Measurements from ENCODE around the gene CEP89.
"Not testable (repeated sequence)": the region's sequence is repeated elsewhere in the genome, so short reads cannot be mapped to it uniquely, and the experiment has no call there.

The CEP89 gene

GRCh38 chr19:32857584-32857983 lies 114.2 kb downstream of the CEP89 start:
- H3K4me3 ChIP-seq = no peak overlapping the region
- no peaks in the 10 kb centered on the region for H3K9me3 ChIP-seq
- no peak for DNase-seq (ENCODE audit: low spot score in 2 of 2)
- no peaks in the 10 kb centered on the region for H3K27me3 ChIP-seq (ENCODE audit: low read depth)
- no peaks in the 10 kb centered on the region for H3K4me1 ChIP-seq
- in situ Hi-C loops (cut with MboI; ENCODE audit: low sequenced_read_pairs) = no loop called here
- H3K36me3 ChIP-seq (replicated peaks) = no peaks in the 10 kb centered on the region

GRCh38 chr19:32856818-32857217 lies 114.9 kb downstream of the CEP89 start:
- H3K9me3 ChIP-seq; DNase-seq (ENCODE audit: low spot score in 2 of 2); in situ Hi-C loops (cut with MboI; ENCODE audit: low sequenced_read_pairs); H3K4me3 ChIP-seq; H3K36me3 ChIP-seq (replicated peaks); H3K4me1 ChIP-seq; H3K27me3 ChIP-seq (ENCODE audit: low read depth): not testable (repeated sequence)

GRCh38 chr19:32852216-32852615 lies 119.5 kb downstream of the CEP89 start:
- H3K9me3 ChIP-seq = no peaks in the 10 kb centered on the region
- DNase-seq (ENCODE audit: low spot score in 2 of 2) = no peak
- in situ Hi-C loops (cut with MboI; ENCODE audit: low sequenced_read_pairs) = no loop called here

GRCh38 chr19:32848035-32848434 lies 123.7 kb downstream of the CEP89 start:
- H3K36me3 ChIP-seq (replicated peaks); H3K9me3 ChIP-seq; DNase-seq (ENCODE audit: low spot score in 2 of 2); H3K4me3 ChIP-seq; H3K27me3 ChIP-seq (ENCODE audit: low read depth); in situ Hi-C loops (cut with MboI; ENCODE audit: low sequenced_read_pairs); H3K4me1 ChIP-seq: not testable (repeated sequence)

More at GRCh38 chr19:32852216-32852615, 119.5 kb downstream of the CEP89 start:
- H3K4me1 ChIP-seq = no peaks in the 10 kb centered on the region
- no peaks in the 10 kb centered on the region for H3K27me3 ChIP-seq (ENCODE audit: low read depth)
- no peak overlapping the region for H3K4me3 ChIP-seq
- H3K36me3 ChIP-seq (replicated peaks) = no peaks in the 10 kb centered on the region

GRCh38 chr19:32843716-32844245 lies 128.0 kb downstream of the CEP89 start:
- DNase-seq (ENCODE audit: low spot score in 2 of 2) = no peak
- Histone ChIP-seq H3K9me3 (no peaks in the 10 kb centered on the region), H3K4me1 (no peaks in the 10 kb centered on the region), H3K4me3 (no peak overlapping the region), H3K27me3 (ENCODE audit: low read depth) (no peaks in the 10 kb centered on the region), H3K36me3 (replicated peaks) (no peaks in the 10 kb centered on the region)
- in situ Hi-C loops (cut with MboI; ENCODE audit: low sequenced_read_pairs) = no loop called here

- Histone ChIP-seq H3K4me1 (no peaks in the 10 kb centered on the region), H3K27me3 (ENCODE audit: low read depth) (no peaks in the 10 kb centered on the region), H3K36me3 (replicated peaks) (no peaks in the 10 kb centered on the region), H3K4me3 (no peak overlapping the region), H3K9me3 (no peaks in the 10 kb centered on the region)
- in situ Hi-C loops (cut with MboI; ENCODE audit: low sequenced_read_pairs) = no loop called here
- no peak for DNase-seq (ENCODE audit: low spot score in 2 of 2)
Observed at GRCh38 chr19:32842061-32842460, 129.7 kb downstream of the CEP89 start.

- no peak for DNase-seq (ENCODE audit: low spot score in 2 of 2)
- no peak overlapping the region for H3K4me3 ChIP-seq
- H3K9me3 ChIP-seq = no peaks in the 10 kb centered on the region
- H3K4me1 ChIP-seq = no peaks in the 10 kb centered on the region
- in situ Hi-C loops (cut with MboI; ENCODE audit: low sequenced_read_pairs) = no loop called here
- H3K36me3 ChIP-seq (replicated peaks) = no peaks in the 10 kb centered on the region
- H3K27me3 ChIP-seq (ENCODE audit: low read depth) = no peaks in the 10 kb centered on the region
Observed at GRCh38 chr19:32837531-32837930, 134.2 kb downstream of the CEP89 start.

- H3K9me3 ChIP-seq; DNase-seq (ENCODE audit: low spot score in 2 of 2); H3K4me3 ChIP-seq; H3K4me1 ChIP-seq; in situ Hi-C loops (cut with MboI; ENCODE audit: low sequenced_read_pairs); H3K36me3 ChIP-seq (replicated peaks); H3K27me3 ChIP-seq (ENCODE audit: low read depth): not testable (repeated sequence)
Observed at GRCh38 chr19:32833388-32833787, 138.4 kb downstream of the CEP89 start.

- H3K4me3 ChIP-seq; DNase-seq (ENCODE audit: low spot score in 2 of 2); H3K9me3 ChIP-seq; H3K27me3 ChIP-seq (ENCODE audit: low read depth); H3K4me1 ChIP-seq; H3K36me3 ChIP-seq (replicated peaks); in situ Hi-C loops (cut with MboI; ENCODE audit: low sequenced_read_pairs): not testable (repeated sequence)
Observed at GRCh38 chr19:32832825-32833224, 138.9 kb downstream of the CEP89 start.

GRCh38 chr19:32832094-32832493 lies 139.7 kb downstream of the CEP89 start:
- DNase-seq (ENCODE audit: low spot score in 2 of 2); H3K4me3 ChIP-seq; H3K36me3 ChIP-seq (replicated peaks); H3K4me1 ChIP-seq; H3K27me3 ChIP-seq (ENCODE audit: low read depth); H3K9me3 ChIP-seq; in situ Hi-C loops (cut with MboI; ENCODE audit: low sequenced_read_pairs): not testable (repeated sequence)

GRCh38 chr19:32831611-32832010 lies 140.1 kb downstream of the CEP89 start:
- no peaks in the 10 kb centered on the region for H3K9me3 ChIP-seq
- H3K4me3 ChIP-seq = no peak overlapping the region
- DNase-seq (ENCODE audit: low spot score in 2 of 2) = no peak
- in situ Hi-C loops (cut with MboI; ENCODE audit: low sequenced_read_pairs) = no loop called here
- H3K27me3 ChIP-seq (ENCODE audit: low read depth) = no peaks in the 10 kb centered on the region
- no peaks in the 10 kb centered on the region for H3K36me3 ChIP-seq (replicated peaks)
- no peaks in the 10 kb centered on the region for H3K4me1 ChIP-seq

GRCh38 chr19:32830231-32831014 lies 141.3 kb downstream of the CEP89 start:
- in situ Hi-C loops (cut with MboI; ENCODE audit: low sequenced_read_pairs) = no loop called here
- no peak for DNase-seq (ENCODE audit: low spot score in 2 of 2)

GRCh38 chr19:32829345-32829896 lies 142.3 kb downstream of the CEP89 start:
- DNase-seq (ENCODE audit: low spot score in 2 of 2) = no peak
- Histone ChIP-seq H3K9me3 (no peaks in the 10 kb centered on the region), H3K36me3 (replicated peaks) (no peaks in the 10 kb centered on the region), H3K27me3 (ENCODE audit: low read depth) (no peaks in the 10 kb centered on the region), H3K4me3 (no peak overlapping the region), H3K4me1 (no peaks in the 10 kb centered on the region)
- in situ Hi-C loops (cut with MboI; ENCODE audit: low sequenced_read_pairs) = no loop called here

More at GRCh38 chr19:32830231-32831014, 141.3 kb downstream of the CEP89 start:
- no peaks in the 10 kb centered on the region for H3K36me3 ChIP-seq (replicated peaks)
- no peaks in the 10 kb centered on the region for H3K27me3 ChIP-seq (ENCODE audit: low read depth)
- no peaks in the 10 kb centered on the region for H3K9me3 ChIP-seq
- H3K4me3 ChIP-seq = no peak overlapping the region
- no peaks in the 10 kb centered on the region for H3K4me1 ChIP-seq

GRCh38 chr19:32828643-32829344 lies 143.0 kb downstream of the CEP89 start:
- DNase-seq (ENCODE audit: low spot score in 2 of 2) = no peak
- Histone ChIP-seq H3K9me3 (no peaks in the 10 kb centered on the region), H3K4me1 (no peaks in the 10 kb centered on the region), H3K36me3 (replicated peaks) (no peaks in the 10 kb centered on the region), H3K4me3 (no peak overlapping the region), H3K27me3 (ENCODE audit: low read depth) (no peaks in the 10 kb centered on the region)
- in situ Hi-C loops (cut with MboI; ENCODE audit: low sequenced_read_pairs) = no loop called here
